Measurements from ENCODE around the gene VDR. TPM values are rescaled to one million over a fixed set of nuclear protein-coding genes. Genes with fewer than 3 reads are reported as not detected.

VDR gene
- total and polyA plus RNA-seq, 8 donors: 1.2 to 5.5 (median 2.0) TPM

DNA sequence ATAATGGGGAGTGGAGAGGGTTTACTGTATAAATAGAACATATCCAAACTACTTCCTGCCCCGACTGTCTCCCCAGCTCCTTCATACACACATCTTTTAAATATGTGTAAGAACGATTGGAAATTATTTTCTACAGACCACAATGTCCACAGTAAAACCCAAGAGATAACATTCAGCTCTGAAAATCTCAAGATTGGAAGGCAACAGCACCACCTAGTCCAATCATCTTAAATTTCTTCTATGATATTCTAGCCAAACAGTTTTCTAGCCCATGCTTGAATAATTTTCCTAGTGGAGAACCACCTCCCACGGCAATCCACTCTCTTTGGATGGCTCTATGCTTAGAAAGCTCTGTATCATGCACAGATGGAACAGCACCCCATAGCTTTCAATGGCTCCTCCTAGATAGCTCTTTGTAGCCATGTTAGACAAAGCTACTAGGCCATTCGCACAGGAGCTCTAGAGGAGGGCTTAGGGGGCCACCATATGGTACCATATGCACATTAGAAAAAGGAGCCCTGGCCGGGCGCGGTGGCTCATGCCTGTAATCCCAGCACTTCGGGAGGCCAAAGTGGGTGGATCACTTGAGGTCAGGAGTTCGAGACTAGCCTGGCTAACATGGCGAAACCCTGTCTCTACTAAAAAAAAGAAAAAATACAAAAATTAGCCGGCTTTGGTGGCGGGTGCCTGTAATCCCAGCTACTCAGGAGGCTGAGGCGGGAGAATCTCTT, 18.1 kb downstream of the VDR start:
- FAIRE-seq (no peak), DNase-seq (no peak), ATAC-seq (no peak)
- Histone ChIP-seq H3K4me1 (peaks cover 0 to 3% (median 0%) of the 10 kb centered on the region in 3 donors), H3K27me3 (no peaks in the 10 kb centered on the region), H3K36me3 (no peaks in the 10 kb centered on the region), H3K4me3 (no peak overlapping the region), H3K9me3 (no peaks in the 10 kb centered on the region), H3K27ac (no peak overlapping the region)
- intact Hi-C loops (cut with DNase I): no loop called here
- WGBS, 2 donors: 86 to 90% methylated on average over 13 of the region's 13 CpGs
- no peak for TF ChIP-seq CTCF (IDR thresholded peaks at IDR 0.05)

GRCh38 chr12:47885566-47885965, 19.2 kb downstream of the VDR start:
- intact Hi-C loops (cut with DNase I): no loop called here
- 83 to 92% methylated on average over 2 of the region's 2 CpGs for WGBS, 2 donors
- TF ChIP-seq CTCF (IDR thresholded peaks at IDR 0.05): no peak

GRCh38 chr12:47885012-47885501, 19.7 kb downstream of the VDR start:
- no peak for TF ChIP-seq CTCF (IDR thresholded peaks at IDR 0.05)
- no peak for FAIRE-seq

More at GRCh38 chr12:47885566-47885965, 19.2 kb downstream of the VDR start:
- no peak for DNase-seq
- no peak for FAIRE-seq
- H3K4me1 ChIP-seq: peaks cover 0 to 3% (median 0%) of the 10 kb centered on the region in 3 donors
- H3K27me3 ChIP-seq: no peaks in the 10 kb centered on the region
- no peaks in the 10 kb centered on the region for H3K9me3 ChIP-seq
- no peaks in the 10 kb centered on the region for H3K36me3 ChIP-seq
- H3K4me3 ChIP-seq: no peak overlapping the region
- no peak for ATAC-seq
- no peak overlapping the region for H3K27ac ChIP-seq

DNA sequence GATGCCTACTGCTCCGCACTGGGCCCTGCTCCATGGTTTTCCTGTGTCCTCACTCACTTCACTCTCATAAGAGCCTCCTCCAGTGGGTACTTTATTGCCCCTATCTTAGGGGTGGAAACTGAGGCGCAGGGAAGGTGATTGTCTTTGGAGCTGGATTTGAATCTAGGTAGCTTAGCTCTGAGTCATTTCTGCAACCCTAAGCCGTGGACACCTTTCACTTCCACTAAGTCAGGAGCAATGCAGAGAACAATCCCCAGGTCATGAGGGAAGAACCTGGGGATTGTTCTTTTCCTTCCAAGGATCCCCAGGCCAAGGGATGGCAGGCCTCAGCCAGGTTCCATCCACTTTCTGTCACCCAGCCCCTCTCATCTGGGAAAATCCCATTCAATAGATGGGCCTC, 20.3 kb downstream of the VDR start:
- no peak for TF ChIP-seq CTCF (IDR thresholded peaks at IDR 0.05)

More at GRCh38 chr12:47885012-47885501, 19.7 kb downstream of the VDR start:
- Histone ChIP-seq H3K36me3 (no peaks in the 10 kb centered on the region), H3K4me1 (peaks cover 0 to 3% (median 0%) of the 10 kb centered on the region in 3 donors), H3K9me3 (no peaks in the 10 kb centered on the region), H3K27ac (no peak overlapping the region), H3K4me3 (no peak overlapping the region), H3K27me3 (no peaks in the 10 kb centered on the region)
- 80 to 87% methylated on average over 10 of the region's 10 CpGs for WGBS, 2 donors
- DNase-seq (no peak), ATAC-seq (peak in 1 of 4 donors; percentile 18)
- intact Hi-C loops (cut with DNase I): no loop called here

DNA sequence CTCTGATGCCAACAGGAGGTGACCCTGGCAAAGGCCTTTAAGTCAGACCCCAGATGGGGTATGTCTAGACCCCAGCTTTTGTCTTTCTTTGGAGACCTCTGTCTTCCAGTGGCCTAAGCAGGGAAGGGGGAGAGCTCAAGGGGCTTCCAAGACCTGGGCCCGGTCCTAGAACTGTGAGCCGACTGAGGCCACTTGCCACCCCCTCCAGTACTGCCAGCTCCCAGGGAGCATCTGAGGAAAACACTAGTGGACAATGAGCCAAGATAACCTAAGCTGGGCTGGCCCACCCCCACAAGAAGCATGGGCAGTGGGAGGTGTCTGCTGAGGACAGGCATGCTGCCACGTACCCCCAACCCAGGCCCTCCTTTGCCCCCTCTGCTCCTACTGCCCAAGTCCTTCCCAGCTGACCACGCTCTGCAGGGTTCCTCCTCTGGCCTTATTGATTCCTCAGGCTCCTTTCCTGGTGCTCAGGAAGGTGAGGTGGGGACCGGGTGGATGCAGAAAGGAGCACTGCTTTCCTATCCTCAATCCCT, 21.1 kb downstream of the VDR start:
- Histone ChIP-seq H3K27ac (no peak overlapping the region), H3K27me3 (no peaks in the 10 kb centered on the region), H3K9me3 (no peaks in the 10 kb centered on the region), H3K4me3 (no peak overlapping the region), H3K4me1 (peaks cover 0 to 3% (median 0%) of the 10 kb centered on the region in 3 donors), H3K36me3 (no peaks in the 10 kb centered on the region)
- no peak for TF ChIP-seq CTCF (IDR thresholded peaks at IDR 0.05)
- intact Hi-C loops (cut with DNase I): no loop called here
- no peak for ATAC-seq
- FAIRE-seq: no peak
- DNase-seq: no peak
- WGBS, 2 donors: 90 to 92% methylated on average over 5 of the region's 5 CpGs

More for the DNA sequence above, 20.3 kb downstream of the VDR start:
- ATAC-seq (no peak), FAIRE-seq (no peak), DNase-seq (no peak)
- Histone ChIP-seq H3K27me3 (no peaks in the 10 kb centered on the region), H3K9me3 (no peaks in the 10 kb centered on the region), H3K4me1 (peaks cover 0 to 3% (median 0%) of the 10 kb centered on the region in 3 donors), H3K27ac (no peak overlapping the region), H3K36me3 (no peaks in the 10 kb centered on the region), H3K4me3 (no peak overlapping the region)
- WGBS, 2 donors: 74 to 77% methylated on average over 3 of the region's 3 CpGs
- intact Hi-C loops (cut with DNase I): no loop called here

Measured in pancreas (tissue), 10 donors.